Uterus (tissue), 2 donors: ENCODE measurements around the gene PIGP.

Experiments
- POLR2A ChIP-seq, 2 donors: fragments of 450-650 bp; IDR thresholded peaks; one replicate each; pipeline ENCODE4 v1.6.1; 2016; ENCODE audit warnings: antibody characterized with exemption in 2 of 2, mild to moderate bottlenecking in 1 of 2, moderate library complexity in 1 of 2
- TF ChIP-seq, protein P1 (sequence below), 4 experiments: fragments of 200-600 bp in 2 of 4; fragments of 450-650 bp in 2 of 4; sonication (generic) in 2 of 4; IDR thresholded peaks; one replicate each; pipeline ENCODE4 v1.5.1; 2016 to 2019; ENCODE audit warnings: antibody characterized with exemption in 4 of 4, mild to moderate bottlenecking in 2 of 4, moderate library complexity in 1 of 4

DNA sequence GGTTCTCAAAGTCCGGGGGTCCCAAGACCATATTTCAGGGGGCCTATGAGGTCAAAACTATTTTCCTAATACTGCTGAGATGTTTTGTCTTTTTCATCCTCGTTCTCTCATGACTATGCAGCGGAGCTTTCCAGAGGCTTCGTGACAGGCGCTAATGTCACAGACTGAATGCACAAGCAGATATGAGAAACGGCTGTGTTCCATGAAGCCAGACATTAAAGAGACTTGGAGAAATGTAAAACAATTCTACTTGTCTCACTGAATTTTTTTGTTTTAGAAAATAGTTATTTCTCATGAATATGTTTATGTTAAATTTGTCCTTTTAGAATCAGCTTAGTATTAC is 10.3 kb downstream of the PIGP start:
- TF ChIP-seq, protein P1, sequence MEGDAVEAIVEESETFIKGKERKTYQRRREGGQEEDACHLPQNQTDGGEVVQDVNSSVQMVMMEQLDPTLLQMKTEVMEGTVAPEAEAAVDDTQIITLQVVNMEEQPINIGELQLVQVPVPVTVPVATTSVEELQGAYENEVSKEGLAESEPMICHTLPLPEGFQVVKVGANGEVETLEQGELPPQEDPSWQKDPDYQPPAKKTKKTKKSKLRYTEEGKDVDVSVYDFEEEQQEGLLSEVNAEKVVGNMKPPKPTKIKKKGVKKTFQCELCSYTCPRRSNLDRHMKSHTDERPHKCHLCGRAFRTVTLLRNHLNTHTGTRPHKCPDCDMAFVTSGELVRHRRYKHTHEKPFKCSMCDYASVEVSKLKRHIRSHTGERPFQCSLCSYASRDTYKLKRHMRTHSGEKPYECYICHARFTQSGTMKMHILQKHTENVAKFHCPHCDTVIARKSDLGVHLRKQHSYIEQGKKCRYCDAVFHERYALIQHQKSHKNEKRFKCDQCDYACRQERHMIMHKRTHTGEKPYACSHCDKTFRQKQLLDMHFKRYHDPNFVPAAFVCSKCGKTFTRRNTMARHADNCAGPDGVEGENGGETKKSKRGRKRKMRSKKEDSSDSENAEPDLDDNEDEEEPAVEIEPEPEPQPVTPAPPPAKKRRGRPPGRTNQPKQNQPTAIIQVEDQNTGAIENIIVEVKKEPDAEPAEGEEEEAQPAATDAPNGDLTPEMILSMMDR (IDR thresholded peaks at IDR 0.05): no peak
- TF ChIP-seq POLR2A (IDR thresholded peaks at IDR 0.05): no peak
